ENCODE measurements around the gene BRSK2. TPM values are rescaled to one million over a fixed set of nuclear protein-coding genes. Genes with fewer than 3 reads are reported as not detected.

Gene BRSK2
- polyA plus RNA-seq, 1 of the 3 experiments (the other 2 are of a cell fraction), result 0.64 TPM

DNA sequence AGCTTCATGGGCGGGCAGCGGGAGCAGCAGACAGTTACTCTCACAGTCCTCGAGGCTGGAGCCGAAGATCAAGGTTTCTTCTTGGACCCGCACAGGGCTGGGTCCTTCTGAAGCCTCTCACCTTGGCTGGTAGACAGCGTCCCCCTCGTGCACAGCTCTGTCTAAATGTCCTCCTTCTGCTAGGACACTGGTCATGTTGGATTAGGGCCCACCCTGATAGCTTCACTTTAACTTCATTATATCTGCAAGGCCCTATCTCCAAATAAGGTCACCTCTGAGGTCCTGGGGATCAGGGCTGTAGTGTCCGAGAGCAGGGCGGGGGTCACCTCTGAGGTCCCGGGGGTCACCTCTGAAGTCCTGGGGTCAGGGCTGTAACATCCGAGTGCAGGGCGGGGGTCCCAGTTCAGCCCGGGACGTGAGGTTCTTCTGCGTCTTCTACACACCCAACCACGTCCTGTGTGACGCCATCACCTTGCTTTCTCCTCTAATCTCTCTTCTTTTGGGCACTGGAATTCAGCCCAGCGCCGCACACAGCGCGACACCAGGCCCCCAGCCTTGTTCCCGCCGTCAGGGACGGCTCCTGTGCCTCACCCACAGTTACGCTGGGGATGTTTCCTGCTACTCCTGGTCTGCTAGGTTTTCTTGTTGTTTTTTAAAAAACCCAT lies 46.2 kb upstream of the BRSK2 start:
- POLR2A ChIA-PET, result no interaction called here

DNA sequence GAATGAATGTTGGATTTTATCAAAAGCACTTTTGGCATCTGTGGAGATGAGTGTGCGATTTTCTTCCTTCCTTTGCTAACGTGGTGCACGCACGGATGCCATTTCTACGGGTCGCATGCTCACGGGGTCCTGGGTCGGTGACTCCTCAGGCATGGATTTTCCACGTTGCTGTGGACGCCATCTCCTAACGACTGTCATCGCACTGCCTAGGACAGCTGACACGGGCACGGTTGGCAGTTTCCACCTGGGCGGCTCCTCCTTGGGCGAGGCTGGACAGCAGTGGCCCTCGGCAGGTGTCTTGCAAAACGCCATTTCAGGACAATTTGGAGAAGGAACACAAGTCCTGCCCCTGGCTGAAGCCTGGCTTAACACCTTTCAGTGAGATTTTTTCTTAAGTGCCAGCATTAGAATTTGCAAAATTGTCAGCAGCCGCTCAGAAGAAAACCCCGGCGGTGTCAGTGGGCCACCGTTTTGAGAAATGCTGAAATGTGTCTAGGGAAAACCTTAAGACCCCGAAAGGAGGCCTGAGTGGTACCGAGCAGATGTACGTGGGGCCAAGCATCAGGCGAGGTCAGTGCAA lies 45.6 kb upstream of the BRSK2 start:
- TF ChIP-seq YY1 (IDR thresholded peaks at IDR 0.05; ENCODE audit: low read depth) (no peak), EZH2phosphoT487 (IDR thresholded peaks at IDR 0.05; ENCODE audit: borderline replicate concordance, low read depth) (no peak), FOXJ3 (CRISPR knock-in tag; IDR thresholded peaks at IDR 0.05) (no peak)
- TF ChIP-seq, protein P1, sequence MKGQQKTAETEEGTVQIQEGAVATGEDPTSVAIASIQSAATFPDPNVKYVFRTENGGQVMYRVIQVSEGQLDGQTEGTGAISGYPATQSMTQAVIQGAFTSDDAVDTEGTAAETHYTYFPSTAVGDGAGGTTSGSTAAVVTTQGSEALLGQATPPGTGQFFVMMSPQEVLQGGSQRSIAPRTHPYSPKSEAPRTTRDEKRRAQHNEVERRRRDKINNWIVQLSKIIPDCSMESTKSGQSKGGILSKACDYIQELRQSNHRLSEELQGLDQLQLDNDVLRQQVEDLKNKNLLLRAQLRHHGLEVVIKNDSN (IDR thresholded peaks at IDR 0.05; ENCODE audit: borderline replicate concordance, low read depth), result no peak
- TF ChIP-seq, protein P2, sequence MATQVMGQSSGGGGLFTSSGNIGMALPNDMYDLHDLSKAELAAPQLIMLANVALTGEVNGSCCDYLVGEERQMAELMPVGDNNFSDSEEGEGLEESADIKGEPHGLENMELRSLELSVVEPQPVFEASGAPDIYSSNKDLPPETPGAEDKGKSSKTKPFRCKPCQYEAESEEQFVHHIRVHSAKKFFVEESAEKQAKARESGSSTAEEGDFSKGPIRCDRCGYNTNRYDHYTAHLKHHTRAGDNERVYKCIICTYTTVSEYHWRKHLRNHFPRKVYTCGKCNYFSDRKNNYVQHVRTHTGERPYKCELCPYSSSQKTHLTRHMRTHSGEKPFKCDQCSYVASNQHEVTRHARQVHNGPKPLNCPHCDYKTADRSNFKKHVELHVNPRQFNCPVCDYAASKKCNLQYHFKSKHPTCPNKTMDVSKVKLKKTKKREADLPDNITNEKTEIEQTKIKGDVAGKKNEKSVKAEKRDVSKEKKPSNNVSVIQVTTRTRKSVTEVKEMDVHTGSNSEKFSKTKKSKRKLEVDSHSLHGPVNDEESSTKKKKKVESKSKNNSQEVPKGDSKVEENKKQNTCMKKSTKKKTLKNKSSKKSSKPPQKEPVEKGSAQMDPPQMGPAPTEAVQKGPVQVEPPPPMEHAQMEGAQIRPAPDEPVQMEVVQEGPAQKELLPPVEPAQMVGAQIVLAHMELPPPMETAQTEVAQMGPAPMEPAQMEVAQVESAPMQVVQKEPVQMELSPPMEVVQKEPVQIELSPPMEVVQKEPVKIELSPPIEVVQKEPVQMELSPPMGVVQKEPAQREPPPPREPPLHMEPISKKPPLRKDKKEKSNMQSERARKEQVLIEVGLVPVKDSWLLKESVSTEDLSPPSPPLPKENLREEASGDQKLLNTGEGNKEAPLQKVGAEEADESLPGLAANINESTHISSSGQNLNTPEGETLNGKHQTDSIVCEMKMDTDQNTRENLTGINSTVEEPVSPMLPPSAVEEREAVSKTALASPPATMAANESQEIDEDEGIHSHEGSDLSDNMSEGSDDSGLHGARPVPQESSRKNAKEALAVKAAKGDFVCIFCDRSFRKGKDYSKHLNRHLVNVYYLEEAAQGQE (IDR thresholded peaks at IDR 0.05; ENCODE audit: low read depth, low read length), result no peak
- no peaks in the 10 kb centered on the region for H3K36me3 ChIP-seq (replicated peaks in 1 of 2; ENCODE audit: control insufficient read depth in 1 of 2, insufficient read depth in 2 of 2, low read length in 1 of 2)
- H3K27me3 ChIP-seq (ENCODE audit: insufficient read depth), result no peaks in the 10 kb centered on the region
- no peak overlapping the region for H2AFZ ChIP-seq (ENCODE audit: low read depth)
- H3F3A ChIP-seq (replicated peaks; ENCODE audit: insufficient read depth), result no peaks in the 10 kb centered on the region
- no peak overlapping the region for H3K4me3 ChIP-seq (ENCODE audit: low read depth in 2 of 2, low read length in 1 of 2)
- DNase-seq, result no peak
- H3K4me2 ChIP-seq, result no peak overlapping the region
- no peaks in the 10 kb centered on the region; a peak in 1 of 4 replicates for H3K4me1 ChIP-seq (ENCODE audit: control insufficient read depth in 1 of 2, insufficient read depth in 2 of 2, low read depth in 1 of 2, low read length in 1 of 2)
- ChIA-PET POLR2A (no interaction called here), CTCF (no interaction called here)
- no peak overlapping the region for H3K27ac ChIP-seq (ENCODE audit: low read depth in 2 of 2, low read length in 1 of 2)
- H3K9me3 ChIP-seq, result no peaks in the 10 kb centered on the region
- WGBS (ENCODE audit: low lambda C conversion rate), result 65% methylated on average over 26 of the region's 26 CpGs
- H3K79me2 ChIP-seq (ENCODE audit: insufficient read depth), result no peaks in the 10 kb centered on the region
- no peaks in the 10 kb centered on the region for H3K9me2 ChIP-seq
- H3K9ac ChIP-seq, result no peak overlapping the region
- no peaks in the 10 kb centered on the region for H4K20me1 ChIP-seq (ENCODE audit: insufficient read depth)

More for the DNA sequence above, 46.2 kb upstream of the BRSK2 start:
- no peaks in the 10 kb centered on the region for H3F3A ChIP-seq (replicated peaks; ENCODE audit: insufficient read depth)
- DNase-seq, result no peak
- TF ChIP-seq FOSL2 (IDR thresholded peaks at IDR 0.05; ENCODE audit: borderline replicate concordance, low read depth) (no peak), GATA2 (CRISPR knock-in tag; IDR thresholded peaks at IDR 0.05) (no peak), SMC3 (IDR thresholded peaks at IDR 0.05; ENCODE audit: low read depth, low read length) (no peak), POLR2AphosphoS5 (IDR thresholded peaks at IDR 0.05; ENCODE audit: low read depth, low read length) (no peak), MEF2A (IDR thresholded peaks at IDR 0.05; ENCODE audit: borderline replicate concordance, low read depth) (no peak), ELF1 (IDR thresholded peaks at IDR 0.05) (no peak)
- TF ChIP-seq, protein P3, sequence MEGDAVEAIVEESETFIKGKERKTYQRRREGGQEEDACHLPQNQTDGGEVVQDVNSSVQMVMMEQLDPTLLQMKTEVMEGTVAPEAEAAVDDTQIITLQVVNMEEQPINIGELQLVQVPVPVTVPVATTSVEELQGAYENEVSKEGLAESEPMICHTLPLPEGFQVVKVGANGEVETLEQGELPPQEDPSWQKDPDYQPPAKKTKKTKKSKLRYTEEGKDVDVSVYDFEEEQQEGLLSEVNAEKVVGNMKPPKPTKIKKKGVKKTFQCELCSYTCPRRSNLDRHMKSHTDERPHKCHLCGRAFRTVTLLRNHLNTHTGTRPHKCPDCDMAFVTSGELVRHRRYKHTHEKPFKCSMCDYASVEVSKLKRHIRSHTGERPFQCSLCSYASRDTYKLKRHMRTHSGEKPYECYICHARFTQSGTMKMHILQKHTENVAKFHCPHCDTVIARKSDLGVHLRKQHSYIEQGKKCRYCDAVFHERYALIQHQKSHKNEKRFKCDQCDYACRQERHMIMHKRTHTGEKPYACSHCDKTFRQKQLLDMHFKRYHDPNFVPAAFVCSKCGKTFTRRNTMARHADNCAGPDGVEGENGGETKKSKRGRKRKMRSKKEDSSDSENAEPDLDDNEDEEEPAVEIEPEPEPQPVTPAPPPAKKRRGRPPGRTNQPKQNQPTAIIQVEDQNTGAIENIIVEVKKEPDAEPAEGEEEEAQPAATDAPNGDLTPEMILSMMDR (IDR thresholded peaks at IDR 0.05), result no peak
- TF ChIP-seq, protein P4, sequence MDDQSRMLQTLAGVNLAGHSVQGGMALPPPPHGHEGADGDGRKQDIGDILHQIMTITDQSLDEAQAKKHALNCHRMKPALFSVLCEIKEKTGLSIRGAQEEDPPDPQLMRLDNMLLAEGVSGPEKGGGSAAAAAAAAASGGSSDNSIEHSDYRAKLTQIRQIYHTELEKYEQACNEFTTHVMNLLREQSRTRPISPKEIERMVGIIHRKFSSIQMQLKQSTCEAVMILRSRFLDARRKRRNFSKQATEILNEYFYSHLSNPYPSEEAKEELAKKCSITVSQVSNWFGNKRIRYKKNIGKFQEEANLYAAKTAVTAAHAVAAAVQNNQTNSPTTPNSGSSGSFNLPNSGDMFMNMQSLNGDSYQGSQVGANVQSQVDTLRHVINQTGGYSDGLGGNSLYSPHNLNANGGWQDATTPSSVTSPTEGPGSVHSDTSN (IDR thresholded peaks at IDR 0.05), result no peak
- H3K79me2 ChIP-seq (ENCODE audit: insufficient read depth), result no peaks in the 10 kb centered on the region
- H3K4me2 ChIP-seq, result no peak overlapping the region
- H3K9ac ChIP-seq, result no peak overlapping the region
- H3K36me3 ChIP-seq (replicated peaks in 1 of 2; ENCODE audit: control insufficient read depth in 1 of 2, insufficient read depth in 2 of 2, low read length in 1 of 2), result no peaks in the 10 kb centered on the region
- no peaks in the 10 kb centered on the region; a peak in 1 of 4 replicates for H3K4me1 ChIP-seq (ENCODE audit: control insufficient read depth in 1 of 2, insufficient read depth in 2 of 2, low read depth in 1 of 2, low read length in 1 of 2)
- H3K27ac ChIP-seq (ENCODE audit: low read depth in 2 of 2, low read length in 1 of 2), result no peak overlapping the region
- CTCF ChIA-PET, result no interaction called here
- 71% methylated on average over 24 of the region's 25 CpGs for WGBS (ENCODE audit: low lambda C conversion rate)
- no peaks in the 10 kb centered on the region for H4K20me1 ChIP-seq (ENCODE audit: insufficient read depth)
- no peak overlapping the region for H3K4me3 ChIP-seq (ENCODE audit: low read depth in 2 of 2, low read length in 1 of 2)
- no peaks in the 10 kb centered on the region for H3K27me3 ChIP-seq (ENCODE audit: insufficient read depth)
- no peaks in the 10 kb centered on the region for H3K9me3 ChIP-seq
- H3K9me2 ChIP-seq, result no peaks in the 10 kb centered on the region
- no peak overlapping the region for H2AFZ ChIP-seq (ENCODE audit: low read depth)
